ENCODE data around the gene FRMPD2. TPM values are rescaled to one million over a fixed set of nuclear protein-coding genes. Genes with fewer than 3 reads are reported as not detected.

FRMPD2 gene
- polyA plus RNA-seq, 1 of the 3 experiments (the other 2 are of a cell fraction) = 0.02 TPM

GRCh38 chr10:48237259-48238250, 36.9 kb downstream of the FRMPD2 start:
- Histone ChIP-seq H2AFZ (ENCODE audit: low read depth) (no peak overlapping the region), H3K9ac (no peak overlapping the region), H3K4me1 (ENCODE audit: control insufficient read depth in 1 of 2, insufficient read depth in 2 of 2, low read depth in 1 of 2, low read length in 1 of 2) (peaks cover 0 to 3% of the 10 kb centered on the region in 2 experiments; a peak in 1 of 4 replicates), H3K9me3 (no peaks in the 10 kb centered on the region), H3K4me3 (ENCODE audit: low read depth in 2 of 2, low read length in 1 of 2) (no peak overlapping the region), H3K79me2 (ENCODE audit: insufficient read depth) (no peaks in the 10 kb centered on the region), H3K27ac (ENCODE audit: low read depth in 2 of 2, low read length in 1 of 2) (no peak overlapping the region), H3K27me3 (ENCODE audit: insufficient read depth) (no peaks in the 10 kb centered on the region), H4K20me1 (ENCODE audit: insufficient read depth) (no peaks in the 10 kb centered on the region), H3K9me2 (no peaks in the 10 kb centered on the region), H3K36me3 (replicated peaks in 1 of 2; ENCODE audit: control insufficient read depth in 1 of 2, insufficient read depth in 2 of 2, low read length in 1 of 2) (no peaks in the 10 kb centered on the region), H3F3A (replicated peaks; ENCODE audit: insufficient read depth) (no peaks in the 10 kb centered on the region), H3K4me2 (no peak overlapping the region)
- no peak for DNase-seq
- ChIA-PET CTCF (interaction anchor here (1.0 kb wide), 1 partner anchor 9 kb away, joined by 4 read pairs; no protein-coding TSS in a partner anchor), POLR2A (no interaction called here)
- 58% methylated on average over 14 of the region's 16 CpGs for WGBS (ENCODE audit: low lambda C conversion rate)
- TF ChIP-seq NRF1 (IDR thresholded peaks at IDR 0.05; ENCODE audit: low read depth, low read length) = no peak
- no peak for TF ChIP-seq GABPA (IDR thresholded peaks at IDR 0.05; ENCODE audit: low read depth)

GRCh38 chr10:48236199-48236621, 38.3 kb downstream of the FRMPD2 start:
- H3K9me2 ChIP-seq = no peaks in the 10 kb centered on the region
- H3F3A ChIP-seq (replicated peaks; ENCODE audit: insufficient read depth) = no peaks in the 10 kb centered on the region
- no peak overlapping the region for H3K4me2 ChIP-seq
- no peak overlapping the region for H2AFZ ChIP-seq (ENCODE audit: low read depth)
- H3K4me3 ChIP-seq (ENCODE audit: low read depth in 2 of 2, low read length in 1 of 2) = no peak overlapping the region
- no peaks in the 10 kb centered on the region for H3K27me3 ChIP-seq (ENCODE audit: insufficient read depth)
- no peaks in the 10 kb centered on the region for H3K79me2 ChIP-seq (ENCODE audit: insufficient read depth)
- ChIA-PET CTCF (no interaction called here), POLR2A (no interaction called here)
- peaks cover 0 to 3% of the 10 kb centered on the region in 2 experiments; a peak in 1 of 4 replicates for H3K4me1 ChIP-seq (ENCODE audit: control insufficient read depth in 1 of 2, insufficient read depth in 2 of 2, low read depth in 1 of 2, low read length in 1 of 2)
- DNase-seq = no peak
- H4K20me1 ChIP-seq (ENCODE audit: insufficient read depth) = no peaks in the 10 kb centered on the region
- H3K9ac ChIP-seq = no peak overlapping the region
- no peak overlapping the region for H3K27ac ChIP-seq (ENCODE audit: low read depth in 2 of 2, low read length in 1 of 2)
- no peaks in the 10 kb centered on the region for H3K9me3 ChIP-seq
- no peaks in the 10 kb centered on the region for H3K36me3 ChIP-seq (replicated peaks in 1 of 2; ENCODE audit: control insufficient read depth in 1 of 2, insufficient read depth in 2 of 2, low read length in 1 of 2)
- 6% methylated on average over 1 of the region's 6 CpGs for WGBS (ENCODE audit: low lambda C conversion rate)
- TF ChIP-seq TAF1 (IDR thresholded peaks at IDR 0.05; ENCODE audit: borderline replicate concordance, low read depth, low read length) (no peak), GABPA (IDR thresholded peaks at IDR 0.05; ENCODE audit: low read depth) (no peak), TCF12 (IDR thresholded peaks at IDR 0.05) (no peak), TEAD4 (IDR thresholded peaks at IDR 0.05; ENCODE audit: borderline replicate concordance, insufficient read depth) (no peak), EP300 (IDR thresholded peaks at IDR 0.05; ENCODE audit: borderline replicate concordance in 1 of 2, low read depth in 1 of 2, low read length in 1 of 2) (no peak), FOXJ3 (CRISPR knock-in tag; IDR thresholded peaks at IDR 0.05) (no peak), EZH2phosphoT487 (IDR thresholded peaks at IDR 0.05; ENCODE audit: borderline replicate concordance, low read depth) (no peak), FOXM1 (IDR thresholded peaks at IDR 0.05; ENCODE audit: low read depth) (no peak), USF1 (IDR thresholded peaks at IDR 0.05; ENCODE audit: borderline replicate concordance, low read depth) (no peak), NFIC (IDR thresholded peaks at IDR 0.05; ENCODE audit: borderline replicate concordance) (no peak), MXI1 (IDR thresholded peaks at IDR 0.05; ENCODE audit: low read depth, low read length) (no peak), CHD2 (IDR thresholded peaks at IDR 0.05; ENCODE audit: low read length, partially characterized antibody) (no peak)
